IMR-90 (cell line): Measurements from ENCODE around the gene LRRTM4. TPM values are rescaled to one million over a fixed set of nuclear protein-coding genes. Genes with fewer than 3 reads are reported as not detected.

ENCODE experiments used
- ATAC-seq: fragments of 200-7000 bp; cut with Tn5 transposase; 2 replicates; pipeline ENCODE4 v1.9.1; 2020; ENCODE audit warnings: low read depth, mild to moderate bottlenecking, moderate library complexity
- BruUV-seq: library from RNA; stranded (reverse); fragments of 400-500 nt; replicated peaks from 2 replicates; lab custom pipeline; 2021; lab: Mats Ljungman, UMichigan
- CTCF ChIA-PET: fragments of 300-600 bp; formaldehyde crosslinking; extraction: SDS; loops from one replicate; lab custom pipeline; 2021; ENCODE audit warnings: antibody characterized with exemption; lab: Yijun Ruan, JAX
- POLR2A ChIA-PET: fragments of 300-600 bp; sonication (Branson Sonifier 250); formaldehyde crosslinking; loops from one replicate; lab custom pipeline; 2022; ENCODE audit warnings: antibody characterized with exemption; ENCODE audit not compliant: unreplicated experiment; lab: Charles Lee
- DNase-seq: peaks from one replicate; pipeline ENCODE4 v3.0.0; 2013
- H2AFZ ChIP-seq: replicated peaks from 2 replicates; pipeline ENCODE3; 2013; ENCODE audit warnings: low read length, mild to moderate bottlenecking; ENCODE audit not compliant: poor library complexity
- H2AK5ac ChIP-seq: 2 replicates; pipeline ENCODE4 v1.6.1; 2013; ENCODE audit warnings: low read depth, low read length, inconsistent platforms
- H2AK9ac ChIP-seq: replicated peaks from 2 replicates; pipeline ENCODE3; 2013; ENCODE audit warnings: mild to moderate bottlenecking, low read depth, low read length, moderate library complexity; ENCODE audit not compliant: poor library complexity
- H2BK120ac ChIP-seq: 2 replicates; pipeline ENCODE4 v1.6.1; 2013; ENCODE audit warnings: low read depth, low read length, inconsistent platforms
- H2BK15ac ChIP-seq: 3 replicates; pipeline ENCODE4 v1.6.1; 2013; ENCODE audit warnings: low read depth, low read length, inconsistent platforms
- H2BK20ac ChIP-seq: 2 replicates; pipeline ENCODE4 v1.6.1; 2013; ENCODE audit warnings: low read depth, mild to moderate bottlenecking, inconsistent platforms, low read length, moderate library complexity
- H2BK5ac ChIP-seq: 2 replicates; pipeline ENCODE4 v1.6.1; 2013; ENCODE audit warnings: mild to moderate bottlenecking, low read depth, low read length, inconsistent platforms; ENCODE audit not compliant: poor library complexity, severe bottlenecking
- H3K14ac ChIP-seq: replicated peaks from 2 replicates; pipeline ENCODE4 v1.6.1; 2013; ENCODE audit warnings: low read depth, low read length, inconsistent platforms
- H3K18ac ChIP-seq: 2 replicates; pipeline ENCODE4 v1.6.1; 2013; ENCODE audit warnings: low read depth, low read length, control low read depth
- H3K23ac ChIP-seq: 2 replicates; pipeline ENCODE4 v1.6.1; 2013; ENCODE audit warnings: low read depth, low read length, inconsistent platforms
- H3K27ac ChIP-seq: 2 replicates; pipeline ENCODE4 v1.5.1; 2013; ENCODE audit warnings: mild to moderate bottlenecking, control low read depth, low read length; ENCODE audit not compliant: insufficient read depth
- H3K27me3 ChIP-seq: 2 replicates; pipeline ENCODE4 v1.6.1; 2013; ENCODE audit warnings: low read length; ENCODE audit not compliant: control insufficient read depth, insufficient read depth
- H3K36me3 ChIP-seq: 2 replicates; pipeline ENCODE4 v1.6.1; 2013; ENCODE audit warnings: low read length, mixed read lengths; ENCODE audit not compliant: control insufficient read depth, insufficient read depth
- H3K4ac ChIP-seq: 2 replicates; pipeline ENCODE4 v1.6.1; 2013; ENCODE audit warnings: low read depth, low read length, inconsistent platforms
- H3K4me1 ChIP-seq: 2 replicates; pipeline ENCODE4 v1.6.1; 2013; ENCODE audit warnings: low read length, mixed read lengths; ENCODE audit not compliant: control insufficient read depth, insufficient read depth
- H3K4me2 ChIP-seq: 2 replicates; pipeline ENCODE4 v1.6.1; 2013; ENCODE audit warnings: low read depth, mild to moderate bottlenecking, control low read depth, low read length, moderate library complexity
- H3K4me3 ChIP-seq: 2 replicates; pipeline ENCODE4 v1.5.1; 2013; ENCODE audit warnings: low read depth, mild to moderate bottlenecking, control low read depth, low read length, moderate library complexity; ENCODE audit not compliant: insufficient read depth
- H3K56ac ChIP-seq: 2 replicates; pipeline ENCODE4 v1.6.1; 2013; ENCODE audit warnings: low read length, inconsistent platforms; ENCODE audit not compliant: insufficient read depth; ENCODE audit errors: extremely low read depth
- H3K79me1 ChIP-seq, 2 experiments: 2 replicates each; pipeline ENCODE4 v1.6.1; 2013; ENCODE audit warnings: low read length in 2 of 2, inconsistent platforms in 1 of 2, low read depth in 1 of 2
- H3K9ac ChIP-seq: 2 replicates; pipeline ENCODE4 v1.6.1; 2013; ENCODE audit warnings: low read depth, low read length, control low read depth
- H3K9me1 ChIP-seq: 2 replicates; pipeline ENCODE4 v1.6.1; 2013; ENCODE audit warnings: low read length, inconsistent platforms; ENCODE audit not compliant: insufficient read depth
- H3K9me3 ChIP-seq: 2 replicates; pipeline ENCODE4 v1.6.1; 2013; ENCODE audit warnings: low read length; ENCODE audit not compliant: control insufficient read depth, insufficient read depth
- H4K20me1 ChIP-seq: 2 replicates; pipeline ENCODE4 v1.6.1; 2013; ENCODE audit warnings: low read length, inconsistent platforms; ENCODE audit not compliant: insufficient read depth
- H4K5ac ChIP-seq: 2 replicates; pipeline ENCODE4 v1.6.1; 2013; ENCODE audit warnings: mild to moderate bottlenecking, low read depth, low read length, control low read depth
- H4K8ac ChIP-seq, 2 experiments: 2 replicates each; pipeline ENCODE4 v1.6.1; 2013; ENCODE audit warnings: low read depth in 2 of 2, low read length in 2 of 2, control low read depth in 1 of 2, inconsistent platforms in 1 of 2
- H4K91ac ChIP-seq: 2 replicates; pipeline ENCODE4 v1.6.1; 2013; ENCODE audit warnings: low read depth, low read length, inconsistent platforms; ENCODE audit not compliant: insufficient read depth
- BHLHE40 ChIP-seq: fragments of 150-350 bp; IDR thresholded peaks from 2 replicates; pipeline ENCODE4 v1.6.1; 2016; ENCODE audit warnings: mild to moderate bottlenecking, low read depth, low read length
- CEBPB ChIP-seq: IDR thresholded peaks from 2 replicates; pipeline ENCODE4 v1.6.1; 2012; ENCODE audit warnings: low read depth, low read length, improper control_type of control experiment
- CHD1 ChIP-seq: IDR thresholded peaks from 2 replicates; pipeline ENCODE4 v1.6.1; 2012; ENCODE audit warnings: low read depth, low read length, improper control_type of control experiment
- RCOR1 ChIP-seq: IDR thresholded peaks from 2 replicates; pipeline ENCODE4 v1.6.1; 2012; ENCODE audit warnings: mild to moderate bottlenecking, low read length, improper control_type of control experiment; ENCODE audit not compliant: insufficient replicate concordance
- WGBS, 2 experiments: methylation state at CpG; one replicate each; pipeline versions ENCODE4 v1.1.5 to v1.1.7; 2013; ENCODE audit warnings: missing lambda C conversion rate in 2 of 2; ENCODE audit not compliant: insufficient read length in 1 of 2; ENCODE audit errors: extremely low coverage in 2 of 2; 5-methylcytosine and 5-hydroxymethylcytosine counted together
- dilution Hi-C: fragments of 300-500 bp; cut with HindIII; formaldehyde crosslinking; loops from one replicate; pipeline ENCODE4 v1.14.3; 2018; ENCODE audit warnings: low sequenced_read_pairs; ENCODE audit not compliant: unreplicated experiment
- in situ Hi-C: fragments of 300-500 bp; cut with MboI; formaldehyde crosslinking; loops from 3 replicates; pipeline ENCODE4 v1.14.3; 2019; ENCODE audit warnings: low sequenced_read_pairs, inconsistent platforms, mixed read lengths
- intact Hi-C: fragments of 100-400 bp; cut with micrococcal nuclease; formaldehyde crosslinking; loops from 2 replicates; pipeline ENCODE4 v1.10.0; 2022
- polyA plus RNA-seq, 3 experiments: library from polyadenylated mRNA; depleted of rRNA; stranded (reverse); fragments of >200 nt; gene quantifications; 2 replicates each; pipeline ENCODE4 v1.2.3, GENCODE V29; 2012; ENCODE audit warnings: low replicate concordance in 1 of 3
- total RNA-seq: library from RNA; depleted of rRNA; stranded (reverse); fragments of >200 nt; gene quantifications from 2 replicates; pipeline ENCODE4 v1.2.3, GENCODE V29; 2012
- TF ChIP-seq, protein P1 (sequence below): fragments of 150-350 bp; IDR thresholded peaks from 2 replicates; pipeline ENCODE4 v1.6.1; 2016; ENCODE audit warnings: low read depth, mild to moderate bottlenecking, low read length, moderate library complexity, borderline replicate concordance
- TF ChIP-seq, protein P2 (sequence below): conservative IDR thresholded peaks from 2 replicates; pipeline ENCODE4 v1.5.1; 2012; ENCODE audit warnings: mild to moderate bottlenecking, low read depth, low read length, improper control_type of control experiment

LRRTM4 gene
- total and polyA plus RNA-seq, 2 of the 4 experiments (the other 2 are of a cell fraction): not detected

- Histone ChIP-seq H3K27ac (no peak overlapping the region), H4K91ac (no peak overlapping the region), H3K18ac (no peak overlapping the region), H3K4me1 (no peaks in the 10 kb centered on the region), H4K8ac (no peak overlapping the region), H3K23ac (no peak overlapping the region), H2BK120ac (no peak overlapping the region), H2AFZ (no peak overlapping the region), H2BK5ac (no peak overlapping the region), H2AK9ac (no peak overlapping the region), H4K5ac (no peak overlapping the region), H3K56ac (no peak overlapping the region), H2BK15ac (no peak overlapping the region), H3K4ac (no peak overlapping the region), H3K9me1 (no peaks in the 10 kb centered on the region), H3K9ac (no peak overlapping the region), H3K9me3 (peaks cover 3% of the 10 kb centered on the region; the same call in 1 of the 2 replicates), H3K4me2 (no peak overlapping the region), H3K36me3 (no peaks in the 10 kb centered on the region), H3K79me1 (no peaks in the 10 kb centered on the region), H3K27me3 (no peaks in the 10 kb centered on the region), H2AK5ac (no peak overlapping the region), H4K20me1 (no peaks in the 10 kb centered on the region), H3K4me3 (no peak overlapping the region), H3K14ac (no peak overlapping the region), H2BK20ac (no peak overlapping the region)
- in situ Hi-C loops: no loop called here
- WGBS, 2 experiments: no CpG with 5 or more reads among the region's 3 CpGs
- intact Hi-C loops: no loop called here
- TF ChIP-seq BHLHE40 (no peak), CHD1 (no peak), RCOR1 (no peak), CEBPB (no peak)
- TF ChIP-seq, protein P1, sequence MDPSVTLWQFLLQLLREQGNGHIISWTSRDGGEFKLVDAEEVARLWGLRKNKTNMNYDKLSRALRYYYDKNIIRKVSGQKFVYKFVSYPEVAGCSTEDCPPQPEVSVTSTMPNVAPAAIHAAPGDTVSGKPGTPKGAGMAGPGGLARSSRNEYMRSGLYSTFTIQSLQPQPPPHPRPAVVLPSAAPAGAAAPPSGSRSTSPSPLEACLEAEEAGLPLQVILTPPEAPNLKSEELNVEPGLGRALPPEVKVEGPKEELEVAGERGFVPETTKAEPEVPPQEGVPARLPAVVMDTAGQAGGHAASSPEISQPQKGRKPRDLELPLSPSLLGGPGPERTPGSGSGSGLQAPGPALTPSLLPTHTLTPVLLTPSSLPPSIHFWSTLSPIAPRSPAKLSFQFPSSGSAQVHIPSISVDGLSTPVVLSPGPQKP: no peak
- TF ChIP-seq, protein P2, sequence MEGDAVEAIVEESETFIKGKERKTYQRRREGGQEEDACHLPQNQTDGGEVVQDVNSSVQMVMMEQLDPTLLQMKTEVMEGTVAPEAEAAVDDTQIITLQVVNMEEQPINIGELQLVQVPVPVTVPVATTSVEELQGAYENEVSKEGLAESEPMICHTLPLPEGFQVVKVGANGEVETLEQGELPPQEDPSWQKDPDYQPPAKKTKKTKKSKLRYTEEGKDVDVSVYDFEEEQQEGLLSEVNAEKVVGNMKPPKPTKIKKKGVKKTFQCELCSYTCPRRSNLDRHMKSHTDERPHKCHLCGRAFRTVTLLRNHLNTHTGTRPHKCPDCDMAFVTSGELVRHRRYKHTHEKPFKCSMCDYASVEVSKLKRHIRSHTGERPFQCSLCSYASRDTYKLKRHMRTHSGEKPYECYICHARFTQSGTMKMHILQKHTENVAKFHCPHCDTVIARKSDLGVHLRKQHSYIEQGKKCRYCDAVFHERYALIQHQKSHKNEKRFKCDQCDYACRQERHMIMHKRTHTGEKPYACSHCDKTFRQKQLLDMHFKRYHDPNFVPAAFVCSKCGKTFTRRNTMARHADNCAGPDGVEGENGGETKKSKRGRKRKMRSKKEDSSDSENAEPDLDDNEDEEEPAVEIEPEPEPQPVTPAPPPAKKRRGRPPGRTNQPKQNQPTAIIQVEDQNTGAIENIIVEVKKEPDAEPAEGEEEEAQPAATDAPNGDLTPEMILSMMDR: no peak
- ChIA-PET POLR2A (no interaction called here), CTCF (no interaction called here)
- no TSS peak for BruUV-seq
- ATAC-seq (no peak), DNase-seq (no peak)
- dilution Hi-C loops: no loop called here
Measured at GRCh38 chr2:77185052-77185451, 337.1 kb downstream of the LRRTM4 start.
